HG03064 (cell line): Measurements from ENCODE around the gene DEFB124.
"Not testable (repeated sequence)": the region's sequence is repeated elsewhere in the genome, so short reads cannot be mapped to it uniquely, and the experiment has no call there.

Source experiments
- ATAC-seq: cut with Tn5 transposase; IDR thresholded peaks from one replicate; pipeline ENCODE4 v1.9.1; 2021; ENCODE audit warnings: low read depth; ENCODE audit not compliant: unreplicated experiment

The DEFB124 gene

DNA sequence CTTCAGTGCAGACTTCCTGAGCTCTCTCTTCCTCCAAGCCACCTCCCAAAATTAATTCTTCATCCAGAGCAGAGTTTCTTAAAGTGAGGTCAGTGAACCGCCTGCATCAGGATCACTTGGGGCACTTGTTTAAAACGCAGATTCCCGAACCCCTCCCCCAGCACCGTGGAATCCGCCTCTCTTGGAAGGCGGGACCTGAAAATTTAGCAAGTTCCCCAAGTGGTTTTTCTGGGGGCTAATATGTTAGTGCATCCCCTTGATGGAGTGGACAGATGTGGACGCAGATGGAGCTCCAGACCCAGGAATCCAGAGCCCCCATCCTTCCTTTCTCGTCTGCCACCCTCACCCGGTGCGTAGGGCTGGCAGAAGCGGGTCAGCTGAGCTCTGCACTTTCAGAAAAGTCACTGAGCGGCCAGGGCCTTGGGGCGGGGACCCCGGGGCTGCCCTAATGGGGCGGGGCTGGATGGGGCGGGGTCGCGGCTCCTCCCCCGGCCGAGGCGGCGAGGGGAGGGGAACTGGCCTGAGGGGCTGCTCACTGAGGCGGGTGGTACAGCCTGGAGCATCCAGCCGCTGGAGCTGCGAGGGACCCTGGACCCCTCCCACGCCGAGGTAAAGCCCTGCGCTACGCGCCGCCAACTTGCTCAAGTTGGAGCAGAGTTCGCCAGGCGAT, at the start of gene DEFB124, which contains the start of gene REM1:
DEFB124 (minus strand) TSS at position 370 of the 670 bp plus-strand sequence. CDS start 2,114 bp downstream, outside the sequence.
REM1 (plus strand) TSS at position 531 of the 670 bp plus-strand sequence. CDS start 1,158 bp downstream, outside the sequence.
- no peak for ATAC-seq

GRCh38 chr20:31523361-31524283, 48.7 kb upstream of the DEFB124 start:
- no peak for ATAC-seq

GRCh38 chr20:31522731-31523130, 47.8 kb upstream of the DEFB124 start:
- no peak for ATAC-seq

- not testable (repeated sequence) for ATAC-seq
These were observed 46.3 kb upstream of the DEFB124 start for GRCh38 chr20:31521267-31521666.

GRCh38 chr20:31517373-31517772, 42.4 kb upstream of the DEFB124 start:
- ATAC-seq = no peak

GRCh38 chr20:31516651-31517050, 41.7 kb upstream of the DEFB124 start:
- ATAC-seq = no peak

- ATAC-seq = no peak
These were observed 41.2 kb upstream of the DEFB124 start for GRCh38 chr20:31516166-31516565.

GRCh38 chr20:31515775-31516107, 40.8 kb upstream of the DEFB124 start:
- no peak for ATAC-seq

DNA sequence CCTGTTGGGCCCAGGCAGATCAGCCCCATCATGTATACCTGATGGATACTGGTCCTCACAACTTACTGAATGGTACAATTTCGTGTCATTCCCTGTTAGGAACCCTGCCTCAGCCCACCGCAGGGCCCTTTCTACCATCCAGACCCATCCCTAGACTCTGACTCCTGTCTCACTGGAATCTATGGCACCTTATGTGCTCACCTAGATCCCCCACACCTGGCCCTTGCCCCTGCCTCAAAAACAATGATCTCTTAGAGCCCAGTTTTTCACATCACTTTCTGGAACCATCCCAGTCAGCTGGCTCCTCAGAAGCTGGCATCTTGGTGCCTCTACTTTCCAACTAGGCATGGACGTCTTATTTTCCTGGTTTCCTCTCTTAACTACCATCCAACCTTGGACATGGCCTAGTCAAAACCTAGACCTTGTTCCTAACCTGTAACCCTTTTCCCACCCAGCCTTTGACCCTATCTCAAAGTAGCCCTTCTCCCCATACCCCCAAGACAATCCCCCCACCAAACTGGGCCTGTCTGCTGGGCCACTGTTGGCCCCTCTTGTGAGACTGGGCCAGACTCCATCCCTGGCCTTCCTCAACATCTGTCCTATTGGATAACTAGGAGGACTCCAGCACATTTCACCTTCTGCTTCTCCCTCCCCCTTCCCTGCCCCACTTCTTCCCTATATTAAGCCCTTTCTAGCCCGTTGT, 40.3 kb upstream of the DEFB124 start:
- ATAC-seq = no peak

GRCh38 chr20:31514154-31515071, 39.5 kb upstream of the DEFB124 start, which contains the start of gene HM13:
Gene HM13 (plus strand): TSS chr20:31514442. CDS start chr20:31514552, 110 bp downstream.
- peak; percentile 84 for ATAC-seq

DNA sequence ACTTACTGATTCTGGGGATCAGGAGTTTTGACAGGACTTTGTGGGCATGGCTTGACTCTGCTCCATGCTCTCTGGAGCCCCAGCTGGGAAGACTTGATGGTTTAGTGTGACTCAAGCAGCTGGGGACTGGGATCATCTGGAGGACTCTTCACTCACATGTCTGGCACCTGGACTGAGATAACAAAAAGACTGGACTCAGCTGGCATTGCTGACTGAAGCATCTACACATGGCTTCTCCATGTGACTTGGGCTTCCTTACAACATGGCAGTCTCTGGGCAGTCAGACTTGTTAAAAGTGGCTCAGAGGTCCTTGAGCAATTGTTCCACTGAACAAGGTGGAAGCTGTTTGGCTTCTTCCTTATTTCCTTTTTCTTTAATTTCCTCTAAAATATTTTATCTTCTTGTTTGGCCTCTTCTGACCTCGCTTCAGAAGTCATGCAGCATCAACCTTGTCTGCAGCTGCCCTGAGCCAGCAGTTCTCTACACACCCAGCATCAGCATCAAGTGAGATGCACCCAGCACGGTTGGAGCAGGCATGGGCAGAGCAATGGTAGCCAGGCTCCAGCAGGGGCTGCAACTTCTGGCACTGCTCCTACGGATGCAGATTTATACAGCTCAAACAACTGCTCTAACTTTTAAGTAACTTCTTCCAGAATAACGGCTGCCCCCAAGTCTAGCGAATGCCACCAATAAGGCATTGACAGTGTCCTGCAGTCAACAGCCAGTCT, 33.8 kb upstream of the DEFB124 start:
- ATAC-seq = no peak

GRCh38 chr20:31505903-31506302, 31.0 kb upstream of the DEFB124 start:
- ATAC-seq = no peak

GRCh38 chr20:31502884-31503673, 28.2 kb upstream of the DEFB124 start:
- not testable (repeated sequence) for ATAC-seq

- no peak for ATAC-seq
These were observed 25.6 kb upstream of the DEFB124 start for GRCh38 chr20:31500527-31500926.

- ATAC-seq = no peak
These were observed 23.1 kb upstream of the DEFB124 start for GRCh38 chr20:31497838-31498540.

DNA sequence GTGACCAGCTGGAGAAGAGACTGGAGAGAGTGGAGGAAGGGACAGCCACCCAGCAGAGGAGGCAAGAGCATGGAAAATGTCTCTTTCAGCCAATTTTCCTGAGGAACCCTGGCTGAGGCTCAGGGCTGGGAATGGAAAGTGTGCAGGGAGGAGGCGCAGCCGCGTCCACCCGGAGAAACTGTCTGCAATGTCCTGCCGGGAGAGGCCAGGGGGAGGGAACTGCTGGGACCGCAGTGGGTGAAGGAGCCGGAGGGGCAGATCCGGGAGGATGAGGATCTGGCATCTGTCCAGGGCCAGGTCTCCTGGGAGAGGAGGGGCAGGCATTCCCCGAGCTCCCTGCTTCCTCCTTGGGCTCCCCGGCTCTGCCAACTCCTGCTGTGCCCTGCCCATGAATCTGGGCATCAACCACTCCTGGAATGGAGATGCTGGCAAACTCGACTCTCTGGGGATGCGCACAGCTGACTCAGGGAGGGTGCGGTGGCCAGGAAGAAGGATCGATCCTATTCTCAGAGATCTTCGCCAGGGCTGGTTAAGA, 21.9 kb upstream of the DEFB124 start:
- ATAC-seq = no peak

- no peak for ATAC-seq
These were observed 19.2 kb upstream of the DEFB124 start for GRCh38 chr20:31494131-31494530.

GRCh38 chr20:31490752-31491151, 15.8 kb upstream of the DEFB124 start:
- no peak for ATAC-seq
